ENCODE results near the gene EMC9.

EMC9 gene

GRCh38 chr14:24135834-24136683 lies 5.3 kb downstream of the EMC9 start, which contains the start of gene PSME1:
PSME1 (plus strand) TSS chr14:24136194; CDS start chr14:24136263, 69 bp downstream.
- no peak for TF ChIP-seq CTCF (conservative IDR thresholded peaks at IDR 0.05; ENCODE audit: low read length)
- H3K4me3 ChIP-seq (ENCODE audit: low read length), result peak within 1 kb of the TSS; percentile 79
- peak; percentile 80 for DNase-seq (ENCODE audit: low read depth)

- peak overlapping the region; percentile 79 for H3K4me3 ChIP-seq (ENCODE audit: low read length)
- DNase-seq (ENCODE audit: low read depth), result no peak
- no peak for TF ChIP-seq CTCF (conservative IDR thresholded peaks at IDR 0.05; ENCODE audit: low read length)
Observed at GRCh38 chr14:24135584-24135833, 5.9 kb downstream of the EMC9 start.

GRCh38 chr14:24133735-24134134 lies 7.7 kb downstream of the EMC9 start:
- TF ChIP-seq CTCF (conservative IDR thresholded peaks at IDR 0.05; ENCODE audit: low read length), result no peak
- H3K4me3 ChIP-seq (ENCODE audit: low read length), result no peak overlapping the region
- no peak for DNase-seq (ENCODE audit: low read depth)

GRCh38 chr14:24132976-24133375 lies 8.4 kb downstream of the EMC9 start:
- H3K4me3 ChIP-seq (ENCODE audit: low read length), result no peak overlapping the region
- DNase-seq (ENCODE audit: low read depth), result no peak
- no peak for TF ChIP-seq CTCF (conservative IDR thresholded peaks at IDR 0.05; ENCODE audit: low read length)

- no peak for DNase-seq (ENCODE audit: low read depth)
- H3K4me3 ChIP-seq (ENCODE audit: low read length), result no peak overlapping the region
- no peak for TF ChIP-seq CTCF (conservative IDR thresholded peaks at IDR 0.05; ENCODE audit: low read length)
Observed at GRCh38 chr14:24132061-24132685, 9.2 kb downstream of the EMC9 start.

GRCh38 chr14:24131549-24131966 lies 9.8 kb downstream of the EMC9 start:
- no peak for TF ChIP-seq CTCF (conservative IDR thresholded peaks at IDR 0.05; ENCODE audit: low read length)
- H3K4me3 ChIP-seq (ENCODE audit: low read length), result no peak overlapping the region
- no peak for DNase-seq (ENCODE audit: low read depth)
